ENCODE results near the gene TMEM203.

TMEM203 gene

GRCh38 chr9:137198051-137198901 is 7.2 kb downstream of the TMEM203 start:
- no peak for DNase-seq (ENCODE audit: low read depth in 3 of 3)

GRCh38 chr9:137195525-137196220 is 9.8 kb downstream of the TMEM203 start:
- no peak for DNase-seq (ENCODE audit: low read depth in 3 of 3)

GRCh38 chr9:137194909-137195308 is 10.5 kb downstream of the TMEM203 start:
- no peak for DNase-seq (ENCODE audit: low read depth in 3 of 3)

DNA sequence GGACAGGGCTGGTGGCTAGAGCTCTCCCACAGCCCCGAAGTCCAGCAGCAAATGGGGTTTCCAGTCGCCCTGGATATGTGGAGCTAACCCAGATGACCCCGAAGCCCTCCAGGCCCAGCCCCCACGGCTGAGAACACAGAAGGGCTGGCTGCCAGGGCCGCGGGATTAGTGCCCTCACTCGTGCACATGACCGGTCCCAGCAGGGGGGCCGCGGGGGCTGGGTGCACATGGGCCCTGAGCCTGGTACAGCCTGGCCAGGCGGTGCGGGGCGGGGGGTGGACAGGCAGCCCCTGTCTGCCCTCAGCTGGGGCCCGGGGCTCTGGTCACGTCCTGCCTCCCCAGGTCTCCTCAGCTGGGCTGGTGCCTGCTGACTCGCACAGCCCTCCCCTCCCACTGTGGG is 11.1 kb downstream of the TMEM203 start:
- no peak for DNase-seq (ENCODE audit: low read depth in 3 of 3)

DNA sequence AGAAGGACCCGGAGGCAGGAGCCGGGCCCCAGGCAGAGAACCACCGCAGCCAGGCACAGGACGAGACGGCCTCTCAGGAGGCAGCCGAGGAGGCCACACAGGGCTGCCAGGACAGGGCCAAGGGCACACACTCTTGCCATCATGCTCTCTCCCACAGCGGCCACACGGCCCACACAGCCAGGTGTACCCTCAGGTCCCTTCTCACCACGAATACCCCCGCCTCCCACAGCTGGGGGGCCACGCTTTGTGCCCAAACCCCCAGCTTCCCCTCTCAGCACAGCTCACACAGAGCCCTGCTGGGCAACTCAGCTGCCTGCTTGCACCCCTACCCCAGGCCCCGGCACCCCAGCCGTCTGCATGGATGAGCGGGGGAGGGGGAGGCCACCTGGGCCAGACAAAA is 11.7 kb downstream of the TMEM203 start:
- no peak for DNase-seq (ENCODE audit: low read depth in 3 of 3)

DNA sequence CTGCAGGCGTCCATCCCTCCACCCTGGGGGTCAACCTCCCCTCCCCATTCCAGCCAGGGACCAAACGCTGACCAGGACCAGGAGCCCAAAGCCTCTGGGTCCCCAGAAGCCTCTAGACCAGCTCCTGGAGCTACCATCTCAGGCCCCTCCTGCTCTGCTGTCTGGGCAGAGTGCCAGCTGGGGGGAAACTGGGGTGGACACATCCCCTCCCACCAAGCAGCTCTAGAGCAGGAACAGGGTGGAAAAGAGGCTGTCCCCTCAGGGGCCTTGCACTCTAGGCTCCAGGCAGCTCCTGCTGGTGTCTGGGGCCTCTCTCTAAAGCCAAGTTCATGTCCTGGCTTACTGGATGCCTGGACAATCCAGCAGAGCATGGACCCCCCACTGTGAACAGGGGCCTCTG is 12.6 kb downstream of the TMEM203 start:
- no peak for DNase-seq (ENCODE audit: low read depth in 3 of 3)

DNA sequence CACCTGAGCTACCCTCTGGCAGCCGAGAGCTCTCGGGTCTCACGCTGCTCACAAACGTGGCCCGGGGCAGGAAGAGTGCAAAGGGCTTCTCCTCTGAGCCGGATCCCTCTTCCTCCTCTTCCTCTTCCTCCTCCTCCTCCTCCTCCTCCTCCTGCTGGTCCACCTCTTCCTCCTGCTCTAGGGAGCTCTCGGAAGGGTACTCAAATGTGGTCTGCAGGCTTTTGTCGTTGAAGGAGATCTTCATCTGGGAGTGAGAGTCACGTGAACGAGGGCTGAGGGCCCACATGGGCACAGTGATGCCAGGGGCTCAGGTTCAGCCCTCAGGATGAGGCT is 13.0 kb downstream of the TMEM203 start:
- no peak for DNase-seq (ENCODE audit: low read depth in 3 of 3)

DNA sequence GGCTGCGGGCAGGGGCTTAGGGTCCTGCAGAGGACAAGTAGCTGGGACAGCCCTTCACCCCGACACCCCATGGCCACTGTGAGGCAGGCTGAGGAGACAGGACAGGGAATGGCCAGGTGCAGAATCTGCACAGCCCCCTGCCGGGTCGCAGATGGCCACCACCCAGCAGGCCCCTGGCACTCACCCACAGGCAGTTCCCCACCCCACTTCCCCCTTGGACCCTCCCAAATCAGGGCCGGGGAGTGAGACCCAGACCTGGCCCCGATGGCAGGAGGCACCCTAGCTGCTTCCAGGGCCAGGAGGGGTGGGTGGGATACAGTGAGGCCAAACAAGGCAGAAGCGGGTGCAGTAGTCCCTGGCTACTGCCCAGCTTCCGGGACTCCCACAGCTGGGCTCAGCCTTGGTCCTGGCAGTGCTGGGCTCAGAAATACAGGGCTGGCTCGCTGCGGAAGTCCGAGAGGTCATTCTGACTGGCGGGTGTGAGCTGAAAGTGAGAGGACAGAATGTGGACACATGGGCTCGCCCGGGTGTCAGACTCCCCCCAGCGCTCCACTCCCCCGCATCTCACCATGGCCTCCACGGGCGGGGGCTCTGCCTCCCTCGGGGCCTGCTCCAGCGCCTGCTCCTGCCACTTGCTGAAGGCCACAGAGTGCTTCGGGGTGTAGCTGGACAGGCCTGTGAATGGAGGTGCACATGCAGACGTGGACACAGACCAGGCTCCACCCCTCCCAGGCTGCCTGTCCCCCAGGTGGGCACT is 13.6 kb downstream of the TMEM203 start:
- DNase-seq (ENCODE audit: low read depth in 3 of 3): no peak

DNA sequence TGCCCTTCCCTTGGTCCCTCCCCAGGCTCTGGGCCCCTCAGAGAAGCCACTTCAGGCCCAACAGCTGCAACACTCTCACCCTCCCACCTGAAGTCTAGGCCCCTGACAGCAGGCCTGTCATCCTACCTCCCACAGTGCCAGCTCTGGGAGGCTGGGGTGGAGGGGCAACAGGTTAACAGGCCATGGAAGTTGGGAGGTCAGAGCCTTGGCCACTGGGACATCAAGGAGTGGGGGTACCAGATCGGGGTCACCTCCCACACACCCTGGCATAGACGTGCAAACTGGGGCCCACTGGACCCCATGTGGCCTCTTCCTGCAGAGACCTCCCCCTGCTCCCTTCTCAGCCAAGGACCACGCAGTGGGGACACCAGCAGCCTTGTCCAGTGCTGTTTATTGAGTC is 14.2 kb downstream of the TMEM203 start:
- DNase-seq (ENCODE audit: low read depth in 3 of 3): no peak

GRCh38 chr9:137190315-137190856 is 15.1 kb downstream of the TMEM203 start:
- no peak for DNase-seq (ENCODE audit: low read depth in 3 of 3)

DNA sequence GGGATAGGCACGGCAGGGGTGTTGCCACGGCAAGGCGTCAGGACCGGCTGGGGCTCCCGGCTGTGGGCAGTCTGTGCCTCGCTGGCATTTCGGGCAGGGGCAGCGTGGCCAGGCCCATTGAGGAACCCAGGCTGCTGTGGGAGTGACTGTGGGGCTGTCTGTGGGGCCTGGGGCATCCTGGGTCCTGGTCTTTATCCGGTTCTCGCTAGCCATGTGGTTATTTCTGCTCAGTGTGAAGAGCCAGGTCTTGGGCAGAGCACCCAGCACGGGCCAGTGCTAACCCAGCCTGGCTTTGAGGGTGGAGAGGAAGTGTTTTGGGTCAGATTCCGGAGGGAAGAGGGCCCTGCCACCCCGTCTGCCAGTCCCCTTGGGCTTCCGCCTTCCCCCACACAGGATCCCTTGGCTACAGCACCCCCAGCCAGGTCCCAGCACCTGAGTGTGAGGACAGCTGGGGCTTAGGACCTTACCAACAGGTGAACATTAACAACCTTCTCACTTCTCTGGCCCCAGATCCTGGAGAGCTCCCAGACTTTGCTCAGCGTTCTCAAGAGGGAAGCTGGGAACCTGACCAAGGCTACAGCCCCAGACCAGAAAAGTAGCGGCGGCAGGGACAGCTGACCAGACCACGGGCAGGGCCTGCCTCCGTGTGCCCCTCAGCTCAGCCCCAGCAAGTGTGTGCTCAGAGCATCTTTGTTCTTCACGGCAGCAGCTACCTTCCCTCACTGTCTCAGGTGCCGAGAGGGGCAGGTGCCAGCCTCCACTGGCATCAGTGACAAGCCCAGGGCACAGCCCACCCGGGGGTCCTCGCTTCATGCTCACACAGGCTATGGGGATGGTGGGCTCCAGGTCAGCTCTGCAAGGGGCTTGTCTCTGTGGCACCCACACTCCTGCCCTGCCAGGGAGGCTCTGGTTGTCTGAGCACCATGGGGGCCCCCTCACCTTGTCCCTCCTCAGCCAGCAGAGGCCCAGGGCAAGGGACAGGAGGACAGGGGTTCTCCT is 15.9 kb downstream of the TMEM203 start:
- no peak for DNase-seq (ENCODE audit: low read depth in 3 of 3)

GRCh38 chr9:137188490-137189296 is 16.8 kb downstream of the TMEM203 start, which contains the start of the genes ANAPC2 and SSNA1:
TSS of gene ANAPC2 (minus strand) at chr9:137188560. CDS start at chr9:137188532, 28 bp downstream.
TSS of gene SSNA1 (plus strand) at chr9:137188676. CDS start at chr9:137188727, 51 bp downstream.
- peak; percentile 83 to 90 (median 88) for DNase-seq (ENCODE audit: low read depth in 3 of 3)

DNA sequence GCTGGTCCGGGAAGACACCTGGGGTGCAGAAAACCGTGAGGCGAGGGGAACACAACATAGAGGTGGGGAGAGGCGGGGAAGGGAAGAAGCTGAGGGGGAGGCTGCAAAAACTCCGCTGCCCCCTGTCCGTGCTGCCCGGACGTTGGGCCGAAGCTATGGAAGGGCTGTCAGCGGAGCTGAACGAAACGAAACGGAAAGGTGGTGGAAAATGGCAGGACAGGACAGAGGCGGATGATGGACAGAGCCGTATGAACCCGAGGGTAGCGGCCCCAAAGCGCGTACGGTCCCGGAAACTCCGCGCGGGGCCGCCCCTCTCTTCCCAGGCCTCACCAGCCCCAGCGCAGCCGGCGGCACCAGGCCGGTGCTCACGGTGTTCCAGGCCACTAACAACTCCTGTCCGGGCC is 17.4 kb downstream of the TMEM203 start:
- no peak for DNase-seq (ENCODE audit: low read depth in 3 of 3)

GRCh38 chr9:137187386-137187785 is 18.1 kb downstream of the TMEM203 start:
- DNase-seq (ENCODE audit: low read depth in 3 of 3): no peak

- DNase-seq (ENCODE audit: low read depth in 3 of 3): no peak
Observed at GRCh38 chr9:137186385-137186784, 19.1 kb downstream of the TMEM203 start.

DNA sequence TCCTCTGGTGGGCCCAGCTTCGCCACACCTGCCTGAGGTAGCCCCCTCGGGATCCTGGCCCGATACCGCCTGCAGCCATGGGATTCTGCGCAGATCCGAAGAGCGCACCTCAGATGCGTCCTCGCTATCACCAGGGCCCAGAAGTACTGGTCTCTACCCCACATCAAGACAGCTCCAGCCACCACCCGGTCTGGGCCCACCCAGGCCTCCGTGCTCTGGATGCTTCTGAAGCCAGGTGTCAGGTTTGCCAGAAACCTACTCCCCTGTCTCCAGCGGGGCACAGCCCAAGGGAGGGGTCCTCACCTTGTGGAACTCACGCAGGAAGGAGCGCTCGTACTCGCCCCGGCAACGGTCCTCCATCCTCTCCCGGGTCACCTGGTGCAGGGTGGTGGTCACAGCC is 19.5 kb downstream of the TMEM203 start:
- DNase-seq (ENCODE audit: low read depth in 3 of 3): no peak

DNA sequence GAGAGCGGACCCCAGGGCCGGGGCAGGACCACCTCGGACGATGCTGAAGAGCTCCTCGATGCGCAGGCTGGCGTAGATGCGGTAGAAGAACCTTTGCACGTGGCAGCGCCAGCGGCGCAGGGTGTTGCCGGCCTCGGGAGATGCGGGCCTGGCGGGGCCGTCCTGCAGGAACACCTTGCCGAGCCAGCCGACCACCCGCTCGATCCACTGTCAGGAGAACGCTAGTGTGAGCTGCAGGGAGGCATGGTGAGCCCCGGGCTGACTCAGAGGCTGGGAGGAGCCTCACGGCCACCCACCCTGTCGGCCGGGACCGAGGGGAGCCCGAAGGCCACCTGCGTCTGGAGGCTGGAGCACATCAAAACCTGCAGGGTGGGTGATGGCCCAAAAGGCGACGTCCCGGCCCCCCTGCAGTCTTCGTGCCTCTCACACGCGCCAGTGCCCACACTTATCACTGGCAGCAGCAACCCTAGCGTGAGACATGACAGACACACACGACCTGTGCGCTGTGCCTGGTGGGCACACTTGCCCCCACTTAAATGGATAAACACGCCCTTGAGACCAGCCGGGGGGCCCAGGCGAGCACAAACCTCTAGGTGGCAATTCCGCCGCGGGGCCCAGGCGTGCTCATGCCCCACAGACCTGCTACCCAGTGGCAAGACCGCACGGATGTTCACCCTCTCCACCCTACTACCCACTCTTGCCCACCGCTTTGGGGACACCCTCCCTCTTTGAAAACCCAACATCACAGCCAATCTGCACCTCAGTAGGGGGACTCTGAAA is 20.4 kb downstream of the TMEM203 start:
- no peak for DNase-seq (ENCODE audit: low read depth in 3 of 3)

- DNase-seq (ENCODE audit: low read depth in 3 of 3): no peak
Observed at GRCh38 chr9:137183980-137184595, 21.4 kb downstream of the TMEM203 start.

DNA sequence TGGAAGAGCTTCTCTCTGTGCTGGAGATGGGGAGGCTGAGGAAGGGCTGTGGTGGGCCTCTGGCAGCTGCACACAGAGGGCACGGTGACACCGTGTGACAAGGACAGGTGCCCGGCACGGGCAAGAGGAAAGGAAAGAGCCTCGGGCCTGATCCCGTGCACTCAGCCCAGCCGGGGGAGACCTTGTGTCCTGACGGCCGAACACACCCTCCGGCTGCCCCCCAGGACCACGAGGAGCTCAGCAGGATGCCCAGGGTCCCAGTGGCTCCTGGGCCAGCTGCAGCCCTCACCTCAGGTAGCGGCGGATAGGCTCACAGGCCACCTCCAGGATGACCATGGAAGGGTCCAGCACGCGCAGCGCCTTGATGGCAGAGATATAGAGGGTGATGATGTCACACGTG is 22.6 kb downstream of the TMEM203 start:
- no peak for DNase-seq (ENCODE audit: low read depth in 3 of 3)
